HG03439 (cell line): ENCODE data around the gene PARD6G.
"Not testable (repeated sequence)": the region's sequence is repeated elsewhere in the genome, so short reads cannot be mapped to it uniquely, and the experiment has no call there.

Source experiments
- ATAC-seq: cut with Tn5 transposase; IDR thresholded peaks from one replicate; pipeline ENCODE4 v1.9.1; 2021; ENCODE audit warnings: mild to moderate bottlenecking, moderate library complexity; ENCODE audit not compliant: unreplicated experiment

PARD6G gene

GRCh38 chr18:80176334-80177073 lies 70.8 kb downstream of the PARD6G start:
- no peak for ATAC-seq

- no peak for ATAC-seq
Measured at GRCh38 chr18:80175451-80176204, 71.7 kb downstream of the PARD6G start.

- no peak for ATAC-seq
Measured at GRCh38 chr18:80173060-80173459, 74.3 kb downstream of the PARD6G start.

GRCh38 chr18:80172056-80172455 lies 75.3 kb downstream of the PARD6G start:
- no peak for ATAC-seq

- ATAC-seq: no peak
Measured at GRCh38 chr18:80171054-80171872, 76.1 kb downstream of the PARD6G start.

GRCh38 chr18:80170395-80171053 lies 76.8 kb downstream of the PARD6G start:
- ATAC-seq: no peak

GRCh38 chr18:80169607-80170006 lies 77.7 kb downstream of the PARD6G start:
- no peak for ATAC-seq

GRCh38 chr18:80168982-80169381 lies 78.3 kb downstream of the PARD6G start:
- no peak for ATAC-seq

- ATAC-seq: no peak
Measured at GRCh38 chr18:80168346-80168745, 79.0 kb downstream of the PARD6G start.

GRCh38 chr18:80167931-80168330 lies 79.4 kb downstream of the PARD6G start:
- ATAC-seq: no peak

GRCh38 chr18:80167331-80167730 lies 80.0 kb downstream of the PARD6G start:
- no peak for ATAC-seq

- no peak for ATAC-seq
Measured at GRCh38 chr18:80166725-80167124, 80.6 kb downstream of the PARD6G start.

GRCh38 chr18:80166240-80166639 lies 81.1 kb downstream of the PARD6G start:
- no peak for ATAC-seq

GRCh38 chr18:80164727-80165355 lies 82.5 kb downstream of the PARD6G start:
- ATAC-seq: not testable (repeated sequence)

- ATAC-seq: no peak
Measured at GRCh38 chr18:80163183-80163582, 84.1 kb downstream of the PARD6G start.

- ATAC-seq: no peak
Measured at GRCh38 chr18:80161781-80162417, 85.4 kb downstream of the PARD6G start.

- no peak for ATAC-seq
Measured at GRCh38 chr18:80159713-80160636, 87.3 kb downstream of the PARD6G start.

- ATAC-seq: no peak
Measured at GRCh38 chr18:80158365-80158764, 88.9 kb downstream of the PARD6G start.
